Measurements from ENCODE around the gene ARAP3. TPM values are rescaled to one million over a fixed set of nuclear protein-coding genes. Genes with fewer than 3 reads are reported as not detected.
A peak's percentile ranks its signal among the peaks of the same experiment; 100 is the strongest.

ARAP3 gene
- total RNA-seq, 1 experiment from 2014 or later: 2.5 TPM

DNA sequence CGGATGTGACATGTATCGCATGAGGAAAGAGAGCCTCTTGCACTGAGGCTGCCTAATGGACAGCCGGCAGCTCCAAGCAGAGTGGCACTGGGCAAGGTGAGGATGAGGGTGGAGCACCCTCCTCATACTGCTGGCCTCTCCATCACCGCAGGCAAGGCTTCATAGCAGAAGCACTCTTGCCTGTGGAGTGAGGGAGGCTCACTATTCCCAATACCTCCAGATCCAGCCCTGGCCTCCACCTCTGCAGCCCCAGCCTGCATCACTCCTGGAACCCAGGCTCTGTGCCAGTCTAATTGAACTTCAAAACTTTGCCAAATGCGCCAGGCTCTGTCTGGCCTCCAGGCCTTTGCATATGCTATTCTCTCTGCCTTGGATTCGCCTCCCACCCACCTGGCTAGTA lies 29.7 kb upstream of the ARAP3 start:
- Histone ChIP-seq H3K36me3 (ENCODE audit: control insufficient read depth, insufficient read depth, low read length) (no peaks in the 10 kb centered on the region), H3K4me3 (ENCODE audit: low read depth in 2 of 2, low read length in 2 of 2) (no peak overlapping the region), H3K27ac (ENCODE audit: low read length) (peak overlapping the region; percentile 19; the same call in 1 of the 2 replicates), H3K9me3 (ENCODE audit: control insufficient read depth, insufficient read depth, low read depth, low read length) (no peaks in the 10 kb centered on the region), H3K27me3 (ENCODE audit: control insufficient read depth, insufficient read depth, low read length) (no peaks in the 10 kb centered on the region), H3K4me1 (ENCODE audit: control insufficient read depth, insufficient read depth, low read length) (peaks cover 27% of the 10 kb centered on the region)
- BruUV-seq (replicated peaks): no TSS peak
- intact Hi-C loops (cut with micrococcal nuclease; ENCODE audit: unreplicated experiment) (no loop called here), in situ Hi-C loops (cut with HindIII; ENCODE audit: low pct_unique_long_range_greater_than_20kb, low sequenced_read_pairs) (no loop called here)
- DNase-seq (ENCODE audit: low read depth, low spot score) (no peak), ATAC-seq (no peak)
- ChIA-PET CTCF (interaction anchor here (0.7 kb wide), 1 partner anchor 170 kb away, joined by 7 read pairs; no protein-coding TSS in a partner anchor), POLR2A (no interaction called here)
- TF ChIP-seq POLR2AphosphoS5 (IDR thresholded peaks at IDR 0.05; ENCODE audit: low read depth, low read length) (no peak), TCF7L2 (IDR thresholded peaks at IDR 0.05; ENCODE audit: low read depth, low read length) (no peak), SIN3A (IDR thresholded peaks at IDR 0.05; ENCODE audit: borderline replicate concordance, insufficient read depth, low read depth, low read length) (no peak)
- TF ChIP-seq, protein P1, sequence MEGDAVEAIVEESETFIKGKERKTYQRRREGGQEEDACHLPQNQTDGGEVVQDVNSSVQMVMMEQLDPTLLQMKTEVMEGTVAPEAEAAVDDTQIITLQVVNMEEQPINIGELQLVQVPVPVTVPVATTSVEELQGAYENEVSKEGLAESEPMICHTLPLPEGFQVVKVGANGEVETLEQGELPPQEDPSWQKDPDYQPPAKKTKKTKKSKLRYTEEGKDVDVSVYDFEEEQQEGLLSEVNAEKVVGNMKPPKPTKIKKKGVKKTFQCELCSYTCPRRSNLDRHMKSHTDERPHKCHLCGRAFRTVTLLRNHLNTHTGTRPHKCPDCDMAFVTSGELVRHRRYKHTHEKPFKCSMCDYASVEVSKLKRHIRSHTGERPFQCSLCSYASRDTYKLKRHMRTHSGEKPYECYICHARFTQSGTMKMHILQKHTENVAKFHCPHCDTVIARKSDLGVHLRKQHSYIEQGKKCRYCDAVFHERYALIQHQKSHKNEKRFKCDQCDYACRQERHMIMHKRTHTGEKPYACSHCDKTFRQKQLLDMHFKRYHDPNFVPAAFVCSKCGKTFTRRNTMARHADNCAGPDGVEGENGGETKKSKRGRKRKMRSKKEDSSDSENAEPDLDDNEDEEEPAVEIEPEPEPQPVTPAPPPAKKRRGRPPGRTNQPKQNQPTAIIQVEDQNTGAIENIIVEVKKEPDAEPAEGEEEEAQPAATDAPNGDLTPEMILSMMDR (IDR thresholded peaks at IDR 0.05): no peak
- TF ChIP-seq, protein P2, sequence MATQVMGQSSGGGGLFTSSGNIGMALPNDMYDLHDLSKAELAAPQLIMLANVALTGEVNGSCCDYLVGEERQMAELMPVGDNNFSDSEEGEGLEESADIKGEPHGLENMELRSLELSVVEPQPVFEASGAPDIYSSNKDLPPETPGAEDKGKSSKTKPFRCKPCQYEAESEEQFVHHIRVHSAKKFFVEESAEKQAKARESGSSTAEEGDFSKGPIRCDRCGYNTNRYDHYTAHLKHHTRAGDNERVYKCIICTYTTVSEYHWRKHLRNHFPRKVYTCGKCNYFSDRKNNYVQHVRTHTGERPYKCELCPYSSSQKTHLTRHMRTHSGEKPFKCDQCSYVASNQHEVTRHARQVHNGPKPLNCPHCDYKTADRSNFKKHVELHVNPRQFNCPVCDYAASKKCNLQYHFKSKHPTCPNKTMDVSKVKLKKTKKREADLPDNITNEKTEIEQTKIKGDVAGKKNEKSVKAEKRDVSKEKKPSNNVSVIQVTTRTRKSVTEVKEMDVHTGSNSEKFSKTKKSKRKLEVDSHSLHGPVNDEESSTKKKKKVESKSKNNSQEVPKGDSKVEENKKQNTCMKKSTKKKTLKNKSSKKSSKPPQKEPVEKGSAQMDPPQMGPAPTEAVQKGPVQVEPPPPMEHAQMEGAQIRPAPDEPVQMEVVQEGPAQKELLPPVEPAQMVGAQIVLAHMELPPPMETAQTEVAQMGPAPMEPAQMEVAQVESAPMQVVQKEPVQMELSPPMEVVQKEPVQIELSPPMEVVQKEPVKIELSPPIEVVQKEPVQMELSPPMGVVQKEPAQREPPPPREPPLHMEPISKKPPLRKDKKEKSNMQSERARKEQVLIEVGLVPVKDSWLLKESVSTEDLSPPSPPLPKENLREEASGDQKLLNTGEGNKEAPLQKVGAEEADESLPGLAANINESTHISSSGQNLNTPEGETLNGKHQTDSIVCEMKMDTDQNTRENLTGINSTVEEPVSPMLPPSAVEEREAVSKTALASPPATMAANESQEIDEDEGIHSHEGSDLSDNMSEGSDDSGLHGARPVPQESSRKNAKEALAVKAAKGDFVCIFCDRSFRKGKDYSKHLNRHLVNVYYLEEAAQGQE (IDR thresholded peaks at IDR 0.05; ENCODE audit: insufficient read depth in 1 of 2, low read depth in 2 of 2, low read length in 1 of 2): no peak

DNA sequence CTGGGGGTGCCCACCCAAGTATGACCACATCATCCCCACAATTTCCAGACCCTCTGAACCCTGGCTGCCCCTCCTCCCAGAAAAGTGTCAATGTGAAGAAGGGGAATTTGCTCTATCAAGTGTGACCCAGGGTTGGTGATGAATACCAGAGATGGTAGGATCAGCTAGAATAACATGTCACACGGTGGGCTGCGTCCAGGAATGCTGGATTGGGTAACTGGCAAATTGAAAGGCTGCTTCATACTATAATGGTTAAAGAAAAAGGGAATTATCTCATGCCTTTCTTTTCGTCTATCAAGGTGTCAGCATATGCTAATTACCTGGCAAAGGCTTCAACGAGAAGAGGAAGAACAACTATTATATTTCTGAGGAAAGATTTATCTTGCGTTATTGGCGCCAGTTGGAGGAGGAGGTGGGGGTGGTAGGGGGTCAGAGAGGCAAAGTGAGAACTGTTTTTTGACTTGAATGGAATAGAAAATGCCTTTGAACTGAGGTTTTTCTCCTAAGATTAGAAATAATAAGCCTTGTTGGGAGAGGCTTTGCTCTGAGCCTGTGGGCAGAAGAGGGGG lies 27.8 kb upstream of the ARAP3 start:
- Histone ChIP-seq H3K9me3 (ENCODE audit: control insufficient read depth, insufficient read depth, low read depth, low read length) (no peaks in the 10 kb centered on the region), H3K36me3 (ENCODE audit: control insufficient read depth, insufficient read depth, low read length) (no peaks in the 10 kb centered on the region), H3K27me3 (ENCODE audit: control insufficient read depth, insufficient read depth, low read length) (no peaks in the 10 kb centered on the region), H3K27ac (ENCODE audit: low read length) (no peak overlapping the region), H3K4me3 (ENCODE audit: low read depth in 2 of 2, low read length in 2 of 2) (no peak overlapping the region), H3K4me1 (ENCODE audit: control insufficient read depth, insufficient read depth, low read length) (peaks cover 12% of the 10 kb centered on the region)
- ChIA-PET POLR2A (no interaction called here), CTCF (no interaction called here)
- intact Hi-C loops (cut with micrococcal nuclease; ENCODE audit: unreplicated experiment) (no loop called here), in situ Hi-C loops (cut with HindIII; ENCODE audit: low pct_unique_long_range_greater_than_20kb, low sequenced_read_pairs) (no loop called here)
- DNase-seq (ENCODE audit: low read depth, low spot score) (no peak), ATAC-seq (no peak)
- TF ChIP-seq, protein P2 (IDR thresholded peaks at IDR 0.05; ENCODE audit: insufficient read depth in 1 of 2, low read depth in 2 of 2, low read length in 1 of 2): no peak
- no peak for TF ChIP-seq TCF7L2 (IDR thresholded peaks at IDR 0.05; ENCODE audit: low read depth, low read length)
- TF ChIP-seq, protein P1 (IDR thresholded peaks at IDR 0.05): no peak
- no peak for TF ChIP-seq POLR2AphosphoS5 (IDR thresholded peaks at IDR 0.05; ENCODE audit: low read depth, low read length)
- no peak for TF ChIP-seq SIN3A (IDR thresholded peaks at IDR 0.05; ENCODE audit: borderline replicate concordance, insufficient read depth, low read depth, low read length)
- no TSS peak for BruUV-seq (replicated peaks)
